ENCODE results near the gene TRPC4AP. TPM values are rescaled to one million over a fixed set of nuclear protein-coding genes. Genes with fewer than 3 reads are reported as not detected.

Gene TRPC4AP
- total RNA-seq, 1 experiment from 2014 or later = 48.6 TPM

- TF ChIP-seq YY1 (IDR thresholded peaks at IDR 0.05; ENCODE audit: extremely low read depth, insufficient replicate concordance, low read depth, low read length) = no peak
These were observed 12.9 kb downstream of the TRPC4AP start (continued) for GRCh38 chr20:35079472-35080347.

GRCh38 chr20:35077872-35078271 lies 14.7 kb downstream of the TRPC4AP start:
- RAD21 ChIA-PET (ENCODE audit: low non-redundant PET in 1 of 2, low total read pairs in 2 of 2, uncharacterized antibody in 2 of 2, unreplicated experiment in 2 of 2) = no interaction called here
- CTCF ChIA-PET = no interaction called here
- DNase-seq (ENCODE audit: low read depth, low spot score) (no peak), ATAC-seq (no peak)
- TF ChIP-seq JUND (IDR thresholded peaks at IDR 0.05) (no peak), ATF3 (IDR thresholded peaks at IDR 0.05) (no peak), CBX3 (IDR thresholded peaks at IDR 0.05; ENCODE audit: low read depth) (no peak), ZBTB33 (IDR thresholded peaks at IDR 0.05; ENCODE audit: extremely low read depth, insufficient replicate concordance, low read length) (no peak), EZH2 (IDR thresholded peaks at IDR 0.05) (no peak), ZFX (IDR thresholded peaks at IDR 0.05) (no peak), CTCF (IDR thresholded peaks at IDR 0.05 in 2 of 3, conservative IDR thresholded peaks at IDR 0.05 in 1 of 3; ENCODE audit: borderline replicate concordance in 1 of 3, insufficient read depth in 1 of 3, low read depth in 2 of 3, low read length in 2 of 3) (no peak), ELF1 (IDR thresholded peaks at IDR 0.05; ENCODE audit: borderline replicate concordance, low read depth) (no peak), SIN3A (IDR thresholded peaks at IDR 0.05; ENCODE audit: low read depth) (no peak)
- H2AFZ ChIP-seq (ENCODE audit: low read depth, low read length, poor library complexity, severe bottlenecking) = no peak overlapping the region
- H3K27ac ChIP-seq (ENCODE audit: low read depth, low read length) = no peak overlapping the region
- H3K36me3 ChIP-seq (ENCODE audit: control insufficient read depth in 1 of 2, insufficient read depth in 2 of 2, low read length in 2 of 2) = peaks cover 10 to 13% of the 10 kb centered on the region in 2 experiments; a peak in 3 of 4 replicates
- POLR2A ChIA-PET = no interaction called here
- no peaks in the 10 kb centered on the region for H4K20me1 ChIP-seq (ENCODE audit: insufficient read depth)
- H3K9me3 ChIP-seq (ENCODE audit: control insufficient read depth in 1 of 2, insufficient read depth in 1 of 2, low read depth in 1 of 2, low read length in 2 of 2) = no peaks in the 10 kb centered on the region
- H3K27me3 ChIP-seq (ENCODE audit: insufficient read depth, low read length) = no peaks in the 10 kb centered on the region
- H3K9me2 ChIP-seq (ENCODE audit: insufficient read depth) = no peaks in the 10 kb centered on the region
- no peak overlapping the region for H3K4me2 ChIP-seq (ENCODE audit: low read length)
- BruUV-seq (replicated peaks) = no TSS peak
- H3K9ac ChIP-seq (ENCODE audit: low read length) = no peak overlapping the region
- H3K4me3 ChIP-seq (replicated peaks in 1 of 2; ENCODE audit: low read depth in 1 of 2, low read length in 2 of 2) = no peak overlapping the region
- intact Hi-C loops (cut with micrococcal nuclease) = no loop called here
- peaks cover 51% of the 10 kb centered on the region for H3K79me2 ChIP-seq (ENCODE audit: insufficient read depth, low read length)
- H3K4me1 ChIP-seq (ENCODE audit: control insufficient read depth in 1 of 2, insufficient read depth in 2 of 2, low read length in 2 of 2) = no peaks in the 10 kb centered on the region
